ENCODE data around the gene ZSWIM4.

The ZSWIM4 gene

DNA sequence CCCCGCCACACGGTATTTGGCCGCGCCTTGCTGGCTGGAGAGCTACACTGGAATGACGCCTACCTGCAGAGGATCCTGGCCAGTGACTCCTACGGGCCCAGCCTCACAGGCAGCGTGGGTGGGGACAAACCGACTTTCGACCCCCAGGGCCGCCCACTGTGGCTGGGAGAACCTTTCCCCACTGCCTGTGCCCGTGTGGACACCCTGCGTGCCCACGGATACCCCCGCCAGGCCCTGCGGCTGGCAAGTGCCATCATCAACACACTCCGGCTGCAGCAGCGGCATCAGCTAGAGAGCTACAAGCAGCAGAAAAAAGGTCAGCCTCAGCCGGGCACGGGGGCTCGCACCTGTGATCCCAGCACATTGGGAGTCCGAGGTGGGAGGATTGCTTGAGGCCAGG is 19.3 kb downstream of the ZSWIM4 start:
- TF ChIP-seq, protein P1, sequence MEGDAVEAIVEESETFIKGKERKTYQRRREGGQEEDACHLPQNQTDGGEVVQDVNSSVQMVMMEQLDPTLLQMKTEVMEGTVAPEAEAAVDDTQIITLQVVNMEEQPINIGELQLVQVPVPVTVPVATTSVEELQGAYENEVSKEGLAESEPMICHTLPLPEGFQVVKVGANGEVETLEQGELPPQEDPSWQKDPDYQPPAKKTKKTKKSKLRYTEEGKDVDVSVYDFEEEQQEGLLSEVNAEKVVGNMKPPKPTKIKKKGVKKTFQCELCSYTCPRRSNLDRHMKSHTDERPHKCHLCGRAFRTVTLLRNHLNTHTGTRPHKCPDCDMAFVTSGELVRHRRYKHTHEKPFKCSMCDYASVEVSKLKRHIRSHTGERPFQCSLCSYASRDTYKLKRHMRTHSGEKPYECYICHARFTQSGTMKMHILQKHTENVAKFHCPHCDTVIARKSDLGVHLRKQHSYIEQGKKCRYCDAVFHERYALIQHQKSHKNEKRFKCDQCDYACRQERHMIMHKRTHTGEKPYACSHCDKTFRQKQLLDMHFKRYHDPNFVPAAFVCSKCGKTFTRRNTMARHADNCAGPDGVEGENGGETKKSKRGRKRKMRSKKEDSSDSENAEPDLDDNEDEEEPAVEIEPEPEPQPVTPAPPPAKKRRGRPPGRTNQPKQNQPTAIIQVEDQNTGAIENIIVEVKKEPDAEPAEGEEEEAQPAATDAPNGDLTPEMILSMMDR (IDR thresholded peaks at IDR 0.05; ENCODE audit: control extremely low read depth, extremely low read depth, low read depth, missing control alignments), result no peak
- CTCF ChIA-PET, result interaction anchor here (0.8 to 1.1 kb wide), 2 partner anchors 44 to 47 kb away, joined by 3 read pairs; no protein-coding TSS in a partner anchor
- DNase-seq (ENCODE audit: extremely low spot score), result no peak
- POLR2A ChIA-PET, result no interaction called here

DNA sequence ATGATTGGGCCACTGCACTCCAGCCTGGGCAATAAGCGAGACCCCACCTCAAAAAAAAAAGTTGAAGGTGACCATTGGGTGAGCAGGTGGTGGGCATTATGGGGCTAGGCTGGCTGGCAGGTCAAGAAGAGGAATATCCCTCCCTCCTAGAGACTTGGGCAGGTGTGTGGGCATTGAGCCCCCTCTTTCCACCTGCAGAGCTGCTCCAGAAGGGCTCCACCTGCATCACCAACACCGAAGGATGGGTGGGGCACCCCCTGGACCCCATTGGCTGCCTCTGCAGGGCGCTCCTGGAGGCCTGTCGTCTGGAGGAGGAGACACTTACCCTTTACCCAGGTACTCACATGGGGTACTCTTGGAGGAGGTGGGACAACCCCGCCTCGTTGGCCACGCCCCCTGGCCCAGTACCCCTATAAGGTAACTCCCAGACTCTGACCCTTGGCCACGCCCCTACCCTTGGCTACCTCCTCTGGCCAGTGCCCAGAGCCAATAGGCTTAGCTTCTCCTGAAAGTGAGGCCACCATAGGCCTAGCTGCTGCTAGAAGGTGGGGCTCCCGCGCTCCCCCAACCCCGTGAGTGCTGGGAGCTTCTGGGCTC is 21.9 kb downstream of the ZSWIM4 start:
- TF ChIP-seq, protein P1 (IDR thresholded peaks at IDR 0.05; ENCODE audit: control extremely low read depth, extremely low read depth, low read depth, missing control alignments), result no peak
- ChIA-PET CTCF (no interaction called here), POLR2A (interaction anchor here (0.7 kb wide), 1 partner anchor 71 kb away, joined by 3 read pairs; no protein-coding TSS in a partner anchor)
- DNase-seq (ENCODE audit: extremely low spot score), result no peak

DNA sequence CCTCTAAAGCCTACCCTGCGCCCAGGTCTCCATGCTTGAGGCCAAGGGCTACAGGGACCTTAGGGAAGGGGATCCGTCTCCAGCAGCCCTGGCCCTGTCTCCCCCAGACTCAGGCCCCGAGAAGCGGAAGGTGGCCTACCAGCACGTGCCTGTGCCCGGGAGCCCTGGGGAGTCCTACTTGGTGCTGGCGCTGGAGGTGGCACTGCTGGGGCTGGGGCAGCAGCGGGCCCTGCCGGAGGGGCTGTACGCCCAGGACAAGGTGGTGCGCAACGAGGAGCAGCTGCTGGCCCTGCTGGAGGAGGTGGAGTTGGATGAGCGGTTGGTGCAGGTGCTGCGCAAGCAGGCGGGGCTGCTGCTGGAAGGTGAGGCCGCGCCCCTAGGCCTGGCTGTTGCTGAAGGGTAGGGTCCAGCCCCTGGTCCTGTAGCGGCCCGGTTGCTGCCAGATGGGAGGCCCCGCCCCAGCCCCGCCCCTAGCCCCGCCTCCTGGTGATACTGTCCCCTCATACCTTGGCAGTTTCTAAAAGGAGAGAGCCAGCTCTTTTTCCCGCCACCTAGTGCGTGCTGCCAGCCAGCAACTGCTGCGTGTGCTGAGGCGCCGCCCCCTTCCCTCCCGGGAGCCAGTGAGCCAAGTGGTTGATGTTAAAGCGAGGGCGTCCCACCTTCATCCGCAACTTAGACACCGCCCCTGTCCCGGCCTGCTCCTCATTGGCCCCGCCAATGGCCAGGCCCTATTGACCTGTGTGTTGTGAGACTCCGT is 22.6 kb downstream of the ZSWIM4 start:
- CTCF ChIA-PET, result no interaction called here

DNA sequence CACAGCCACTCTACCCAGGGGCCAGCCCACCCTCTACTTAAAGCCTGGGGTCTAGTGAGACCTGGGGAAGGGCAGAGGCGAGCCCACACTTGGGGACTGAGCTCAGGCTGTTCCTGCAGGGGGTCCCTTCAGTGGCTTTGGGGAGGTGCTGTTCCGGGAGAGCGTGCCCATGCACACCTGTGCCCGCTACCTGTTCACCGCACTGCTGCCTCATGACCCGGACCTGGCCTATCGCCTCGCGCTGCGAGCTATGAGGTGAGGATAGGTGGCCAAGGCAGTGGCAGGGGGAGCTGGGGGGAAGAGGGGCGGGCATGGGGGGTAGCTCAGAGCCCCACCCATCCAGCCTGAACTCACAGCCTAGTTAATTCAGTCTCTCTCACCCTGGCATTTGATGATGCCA is 24.0 kb downstream of the ZSWIM4 start:
- CTCF ChIA-PET, result interaction anchor here (1.4 kb wide), 1 partner anchor 43 kb away, joined by 4 read pairs; no protein-coding TSS in a partner anchor

More for the DNA sequence above, 22.6 kb downstream of the ZSWIM4 start:
- DNase-seq (ENCODE audit: extremely low spot score), result no peak
- POLR2A ChIA-PET, result interaction anchor here (0.7 kb wide), 1 partner anchor 70 kb away, joined by 3 read pairs; no protein-coding TSS in a partner anchor
- TF ChIP-seq, protein P1 (IDR thresholded peaks at IDR 0.05; ENCODE audit: control extremely low read depth, extremely low read depth, low read depth, missing control alignments), result no peak

DNA sequence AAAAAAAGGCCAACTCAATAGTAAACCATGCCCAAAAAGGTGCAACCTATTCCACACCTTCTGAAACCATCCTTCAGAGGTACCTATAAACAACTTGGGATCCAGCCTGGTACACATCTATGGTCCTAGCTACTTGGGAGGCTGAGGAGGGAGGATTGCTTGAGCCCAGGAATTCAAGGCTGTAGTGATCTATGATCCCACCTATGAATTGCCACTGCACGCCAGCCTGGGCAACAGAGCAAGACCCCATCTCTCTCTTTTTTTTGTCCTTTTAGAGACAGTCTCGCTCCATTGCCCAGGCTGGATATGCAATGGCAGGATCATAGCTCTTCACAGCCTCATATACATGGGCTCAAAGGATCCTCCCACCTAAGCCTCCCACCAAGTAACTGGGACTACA is 26.0 kb downstream of the ZSWIM4 start:
- ChIA-PET POLR2A (no interaction called here), CTCF (interaction anchor here (1.3 to 1.5 kb wide), 2 partner anchors 13 to 41 kb away, joined by 3 to 5 read pairs; no protein-coding TSS in a partner anchor)
- TF ChIP-seq, protein P1 (IDR thresholded peaks at IDR 0.05; ENCODE audit: control extremely low read depth, extremely low read depth, low read depth, missing control alignments), result no peak
- no peak for DNase-seq (ENCODE audit: extremely low spot score)

More for the DNA sequence above, 24.0 kb downstream of the ZSWIM4 start:
- DNase-seq (ENCODE audit: extremely low spot score), result no peak
- TF ChIP-seq, protein P1 (IDR thresholded peaks at IDR 0.05; ENCODE audit: control extremely low read depth, extremely low read depth, low read depth, missing control alignments), result no peak
- POLR2A ChIA-PET, result interaction anchor here (0.6 kb wide), 2 partner anchors 15 to 509 kb away, joined by 3 to 7 read pairs; no protein-coding TSS in a partner anchor

DNA sequence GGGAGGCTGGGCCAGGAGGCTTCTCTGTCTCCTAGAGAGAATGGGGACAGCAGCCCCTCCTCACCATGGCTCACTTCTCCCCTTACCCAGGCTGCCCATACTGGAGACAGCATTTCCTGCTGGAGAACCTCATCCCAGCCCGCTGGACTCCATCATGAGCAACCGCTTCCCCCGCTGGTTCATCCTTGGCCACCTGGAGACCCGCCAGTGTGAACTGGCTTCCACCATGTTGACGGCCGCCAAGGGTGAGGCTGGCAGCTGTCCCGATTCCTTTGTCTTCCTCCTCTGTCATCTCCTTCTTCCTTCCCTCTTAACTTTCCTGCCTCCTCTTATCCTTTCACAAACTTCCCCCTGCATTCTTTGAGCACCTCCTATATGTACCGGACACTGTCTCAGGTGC is 28.0 kb downstream of the ZSWIM4 start:
- TF ChIP-seq, protein P1 (IDR thresholded peaks at IDR 0.05; ENCODE audit: control extremely low read depth, extremely low read depth, low read depth, missing control alignments), result no peak
- ChIA-PET CTCF (no interaction called here), POLR2A (no interaction called here)
- DNase-seq (ENCODE audit: extremely low spot score), result no peak

Data from GM10248 (cell line).